ENCODE measurements around the gene ZNF606. TPM values are rescaled to one million over a fixed set of nuclear protein-coding genes. Genes with fewer than 3 reads are reported as not detected.
A peak's percentile ranks its signal among the peaks of the same experiment; 100 is the strongest.

Gene ZNF606
- total and polyA plus RNA-seq, 4 experiments from 2014 or later = 2.7 to 37.3 (median 16.4) TPM

- no peaks in the 10 kb centered on the region for H3K27me3 ChIP-seq (ENCODE audit: insufficient read depth, low read length)
- CTCF ChIA-PET (ENCODE audit: partially characterized antibody) = no interaction called here
- Mint-ChIP-seq H3K4me3 (peak overlapping the region in 1 of 8 donors; percentile 15), H3K9me3 (peaks cover 4 to 56% (median 50%) of the 10 kb centered on the region in 8 donors), H3K36me3 (peaks cover 21 to 35% of the 10 kb centered on the region in 2 donors), H3K27me3 (peaks cover 0 to 4% of the 10 kb centered on the region in 2 donors), H3K27ac (no peak overlapping the region), H3K4me1 (peaks cover 13 to 24% (median 20%) of the 10 kb centered on the region in 4 donors)
- intact Hi-C loops (cut with micrococcal nuclease) = no loop called here
- POLR2A ChIA-PET (ENCODE audit: partially characterized antibody) = interaction anchor here (2.2 kb wide), 1 partner anchor 53 kb away, joined by 12 read pairs; the partner anchor contains the start of gene ZNF606
- no peak overlapping the region for H3K27ac ChIP-seq (ENCODE audit: low read depth, low read length)
- no peak overlapping the region for H3K4me3 ChIP-seq (ENCODE audit: low read length in 2 of 2)
- no peak for DNase-seq
- H3K9me3 ChIP-seq (ENCODE audit: control insufficient read depth in 1 of 2, low read length in 2 of 2) = peaks cover 0 to 13% of the 10 kb centered on the region in 2 donors
- no peaks in the 10 kb centered on the region for H3K36me3 ChIP-seq (ENCODE audit: insufficient read depth, low read length)
- peaks cover 18% of the 10 kb centered on the region for H3K4me1 ChIP-seq (ENCODE audit: insufficient read depth, low read length)
Measured at GRCh38 chr19:57949702-57950101, 52.9 kb downstream of the ZNF606 start.

DNA sequence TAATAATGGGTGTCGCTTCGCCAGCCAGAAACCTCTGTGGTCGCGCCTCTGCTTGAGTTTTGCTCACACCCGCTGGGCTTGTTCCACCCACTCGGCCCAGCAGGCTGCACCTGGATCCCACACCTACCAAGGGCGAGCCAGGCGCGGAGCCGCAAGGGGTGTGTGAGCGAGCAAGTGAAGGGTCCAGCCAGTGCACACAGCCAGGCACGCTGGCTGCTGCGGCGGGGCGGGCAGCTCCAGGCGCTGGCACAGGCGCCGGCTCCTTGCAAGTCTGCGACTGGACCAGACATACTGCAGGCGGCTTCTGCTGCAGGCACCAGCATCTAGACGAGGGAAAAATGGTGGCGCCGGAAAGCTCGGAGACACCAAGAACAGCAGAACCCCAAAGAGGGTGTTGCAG is 53.3 kb downstream of the ZNF606 start:
- Mint-ChIP-seq H3K27me3 (no peaks in the 10 kb centered on the region), H3K4me1 (peaks cover 13 to 24% (median 20%) of the 10 kb centered on the region in 4 donors), H3K36me3 (peaks cover 21 to 35% of the 10 kb centered on the region in 2 donors), H3K4me3 (peak overlapping the region in 1 of 8 donors; percentile 15), H3K27ac (no peak overlapping the region), H3K9me3 (peaks cover 4 to 56% (median 50%) of the 10 kb centered on the region in 8 donors)
- no peak for DNase-seq
- no peak overlapping the region for H3K4me3 ChIP-seq (ENCODE audit: low read length in 2 of 2)
- H3K27ac ChIP-seq (ENCODE audit: low read depth, low read length) = no peak overlapping the region
- H3K4me1 ChIP-seq (ENCODE audit: insufficient read depth, low read length) = peaks cover 18% of the 10 kb centered on the region
- H3K27me3 ChIP-seq (ENCODE audit: insufficient read depth, low read length) = no peaks in the 10 kb centered on the region
- ChIA-PET CTCF (ENCODE audit: partially characterized antibody) (no interaction called here), POLR2A (ENCODE audit: partially characterized antibody) (interaction anchor here (2.2 kb wide), 1 partner anchor 53 kb away, joined by 12 read pairs; the partner anchor contains the start of gene ZNF606)
- intact Hi-C loops (cut with micrococcal nuclease) = no loop called here
- H3K9me3 ChIP-seq (ENCODE audit: control insufficient read depth in 1 of 2, low read length in 2 of 2) = peaks cover 0 to 17% of the 10 kb centered on the region in 2 donors
- H3K36me3 ChIP-seq (ENCODE audit: insufficient read depth, low read length) = no peaks in the 10 kb centered on the region

DNA sequence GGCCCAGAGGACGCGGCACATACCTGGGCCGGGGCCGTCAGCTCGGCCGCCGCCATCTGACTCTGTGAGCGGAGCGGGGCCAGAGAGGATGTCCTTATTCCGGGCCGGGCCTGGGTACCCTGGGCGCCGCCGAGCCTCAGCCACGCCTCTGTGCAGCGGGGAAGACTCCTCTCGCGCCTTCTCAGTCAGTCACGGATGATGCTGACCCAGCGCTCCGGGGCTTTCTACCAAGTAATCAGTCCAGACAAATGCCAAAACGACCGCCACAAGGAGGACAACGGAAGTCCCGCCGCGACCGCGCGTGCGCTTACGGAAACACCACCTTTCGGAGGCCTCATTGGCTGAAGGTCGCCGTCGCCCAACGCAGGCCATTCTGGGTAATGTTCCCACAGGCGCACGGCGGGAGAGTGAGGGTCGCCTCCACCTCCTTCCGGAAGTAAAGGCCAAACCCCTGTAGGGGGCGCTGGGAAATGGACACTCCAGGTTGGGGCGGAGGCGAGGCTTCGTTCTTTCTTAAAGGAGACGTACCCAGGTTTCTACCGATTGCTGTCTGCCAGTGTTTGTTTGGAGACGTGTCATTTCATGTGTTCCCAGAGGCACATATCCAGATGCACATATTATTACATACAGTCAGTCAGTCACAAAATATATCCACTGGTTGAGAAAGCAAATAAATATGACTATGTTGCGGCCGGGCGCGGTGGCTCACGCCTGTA is 55.0 kb downstream of the ZNF606 start, which contains the start of gene ZNF256:
TSS of gene ZNF256 (minus strand) at position 288 of the 716 bp plus-strand sequence. CDS start at position 56, 232 bp downstream.
- H3K27me3 Mint-ChIP-seq = no peaks in the 10 kb centered on the region
- CTCF ChIA-PET (ENCODE audit: partially characterized antibody) = no interaction called here
- peak within 1 kb of the TSS; percentile 69 to 89 for H3K4me3 ChIP-seq (ENCODE audit: low read length in 2 of 2)
- DNase-seq = peak; percentile 79 to 85 (median 82)
- peaks cover 18% of the 10 kb centered on the region for H3K4me1 ChIP-seq (ENCODE audit: insufficient read depth, low read length)
- H3K27ac Mint-ChIP-seq = peak within 1 kb of the TSS; percentile 78 to 98 (median 92)
- H3K27ac ChIP-seq (ENCODE audit: low read depth, low read length) = peak within 1 kb of the TSS; percentile 66
- H3K4me3 Mint-ChIP-seq = peak within 1 kb of the TSS; percentile 90 to 98 (median 95)
- peaks cover 4 to 63% (median 55%) of the 10 kb centered on the region in 8 donors for H3K9me3 Mint-ChIP-seq
- no peaks in the 10 kb centered on the region for H3K27me3 ChIP-seq (ENCODE audit: insufficient read depth, low read length)
- POLR2A ChIA-PET (ENCODE audit: partially characterized antibody) = interaction anchor here (1.0 to 2.2 kb wide), 2 partner anchors 55 kb away, joined by 3 to 12 read pairs; partner anchors contain the start of gene ZNF606
- intact Hi-C loops (cut with micrococcal nuclease) = loop anchor here (1.0 kb wide), 4 partner anchors 31 to 208 kb away; partner anchors contain the start of genes ZNF417, ZNF586 and ZNF606
- peaks cover 15 to 24% (median 20%) of the 10 kb centered on the region in 4 donors for H3K4me1 Mint-ChIP-seq
- peaks cover 38 to 51% of the 10 kb centered on the region in 2 donors for H3K36me3 Mint-ChIP-seq
- H3K36me3 ChIP-seq (ENCODE audit: insufficient read depth, low read length) = peaks cover 10% of the 10 kb centered on the region
- H3K9me3 ChIP-seq (ENCODE audit: control insufficient read depth in 1 of 2, low read length in 2 of 2) = peaks cover 0 to 34% of the 10 kb centered on the region in 2 donors

GRCh38 chr19:57947088-57947418 is 55.6 kb downstream of the ZNF606 start:
- peaks cover 4 to 66% (median 60%) of the 10 kb centered on the region in 8 donors for H3K9me3 Mint-ChIP-seq
- peaks cover 43 to 56% of the 10 kb centered on the region in 2 donors for H3K36me3 Mint-ChIP-seq

GRCh38 chr19:57946316-57946715 is 56.3 kb downstream of the ZNF606 start:
- peaks cover 18% of the 10 kb centered on the region for H3K4me1 ChIP-seq (ENCODE audit: insufficient read depth, low read length)
- peak overlapping the region; percentile 69 to 89 for H3K4me3 ChIP-seq (ENCODE audit: low read length in 2 of 2)
- Mint-ChIP-seq H3K36me3 (peaks cover 51 to 64% of the 10 kb centered on the region in 2 donors), H3K27ac (peak overlapping the region in 6 of 7 donors; percentile 35 to 70 (median 42)), H3K9me3 (peaks cover 6 to 67% (median 63%) of the 10 kb centered on the region in 8 donors), H3K4me1 (peaks cover 15 to 24% (median 20%) of the 10 kb centered on the region in 4 donors), H3K27me3 (no peaks in the 10 kb centered on the region), H3K4me3 (peak overlapping the region; percentile 47 to 98 (median 95))
- peaks cover 6 to 46% of the 10 kb centered on the region in 2 donors for H3K9me3 ChIP-seq (ENCODE audit: control insufficient read depth in 1 of 2, low read length in 2 of 2)
- POLR2A ChIA-PET (ENCODE audit: partially characterized antibody) = no interaction called here
- intact Hi-C loops (cut with micrococcal nuclease) = no loop called here
- no peak for DNase-seq
- H3K27me3 ChIP-seq (ENCODE audit: insufficient read depth, low read length) = no peaks in the 10 kb centered on the region
- CTCF ChIA-PET (ENCODE audit: partially characterized antibody) = no interaction called here
- H3K27ac ChIP-seq (ENCODE audit: low read depth, low read length) = no peak overlapping the region
- H3K36me3 ChIP-seq (ENCODE audit: insufficient read depth, low read length) = peaks cover 23% of the 10 kb centered on the region

More at GRCh38 chr19:57947088-57947418, 55.6 kb downstream of the ZNF606 start:
- intact Hi-C loops (cut with micrococcal nuclease) = loop anchor here (1.0 kb wide), 4 partner anchors 31 to 208 kb away; partner anchors contain the start of genes ZNF417, ZNF586 and ZNF606
- Histone ChIP-seq H3K27ac (ENCODE audit: low read depth, low read length) (peak overlapping the region; percentile 66), H3K4me3 (ENCODE audit: low read length in 2 of 2) (peak overlapping the region; percentile 69 to 89), H3K9me3 (ENCODE audit: control insufficient read depth in 1 of 2, low read length in 2 of 2) (peaks cover 0 to 39% of the 10 kb centered on the region in 2 donors), H3K36me3 (ENCODE audit: insufficient read depth, low read length) (peaks cover 15% of the 10 kb centered on the region), H3K27me3 (ENCODE audit: insufficient read depth, low read length) (no peaks in the 10 kb centered on the region), H3K4me1 (ENCODE audit: insufficient read depth, low read length) (peaks cover 18% of the 10 kb centered on the region)
- ChIA-PET CTCF (ENCODE audit: partially characterized antibody) (no interaction called here), POLR2A (ENCODE audit: partially characterized antibody) (interaction anchor here (1.0 kb wide), 1 partner anchor 55 kb away, joined by 3 read pairs; the partner anchor contains the start of gene ZNF606)
- peak in 1 of 5 donors; percentile 34 for DNase-seq
- Mint-ChIP-seq H3K27me3 (no peaks in the 10 kb centered on the region), H3K27ac (peak overlapping the region in 3 of 7 donors; percentile 62 to 88 (median 63)), H3K4me1 (peaks cover 15 to 24% (median 20%) of the 10 kb centered on the region in 4 donors), H3K4me3 (peak overlapping the region; percentile 47 to 98 (median 95))

- Mint-ChIP-seq H3K4me1 (peaks cover 10 to 13% (median 12%) of the 10 kb centered on the region in 4 donors), H3K4me3 (no peak overlapping the region), H3K27ac (no peak overlapping the region), H3K27me3 (no peaks in the 10 kb centered on the region), H3K36me3 (peaks cover 80 to 84% of the 10 kb centered on the region in 2 donors), H3K9me3 (peaks cover 4 to 98% (median 84%) of the 10 kb centered on the region in 8 donors)
- no peak for DNase-seq
- H3K9me3 ChIP-seq (ENCODE audit: control insufficient read depth in 1 of 2, low read length in 2 of 2) = peaks cover 10 to 60% of the 10 kb centered on the region in 2 donors
- ChIA-PET CTCF (ENCODE audit: partially characterized antibody) (no interaction called here), POLR2A (ENCODE audit: partially characterized antibody) (no interaction called here)
- no peak overlapping the region for H3K4me3 ChIP-seq (ENCODE audit: low read length in 2 of 2)
- H3K36me3 ChIP-seq (ENCODE audit: insufficient read depth, low read length) = peaks cover 28% of the 10 kb centered on the region
- no peaks in the 10 kb centered on the region for H3K27me3 ChIP-seq (ENCODE audit: insufficient read depth, low read length)
- H3K4me1 ChIP-seq (ENCODE audit: insufficient read depth, low read length) = peaks cover 8% of the 10 kb centered on the region
- intact Hi-C loops (cut with micrococcal nuclease) = no loop called here
- H3K27ac ChIP-seq (ENCODE audit: low read depth, low read length) = no peak overlapping the region
Measured at GRCh38 chr19:57941593-57941992, 61.0 kb downstream of the ZNF606 start.

DNA sequence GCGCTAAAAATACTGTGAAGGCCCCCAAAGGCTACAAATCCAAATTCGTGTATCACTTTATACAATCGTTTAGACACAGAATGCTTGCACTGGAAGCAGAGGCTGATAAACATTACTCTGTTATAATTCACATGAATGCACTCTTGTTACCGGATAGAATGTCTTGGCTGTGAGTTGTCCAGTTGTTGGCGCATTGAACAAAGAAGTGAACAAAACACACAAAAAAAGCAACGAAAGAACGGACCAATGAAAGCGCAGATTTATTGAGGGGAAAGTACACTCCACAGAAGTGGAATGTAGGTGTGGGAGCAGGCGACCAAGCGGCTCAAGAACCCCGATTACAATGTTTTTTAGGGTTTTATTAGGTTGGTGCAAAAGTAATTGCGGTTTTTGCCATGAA is 66.9 kb downstream of the ZNF606 start:
- CTCF ChIA-PET (ENCODE audit: partially characterized antibody) = no interaction called here
- POLR2A ChIA-PET (ENCODE audit: partially characterized antibody) = interaction anchor here (0.7 to 1.2 kb wide), 2 partner anchors 19 to 68 kb away, joined by 4 to 5 read pairs; partner anchors contain the start of gene ZNF606
- peak overlapping the region in 1 of 7 donors; percentile 77 for H3K27ac Mint-ChIP-seq
- H3K27me3 Mint-ChIP-seq = no peaks in the 10 kb centered on the region
- H3K4me3 ChIP-seq (ENCODE audit: low read length in 2 of 2) = no peak overlapping the region
- no peaks in the 10 kb centered on the region for H3K27me3 ChIP-seq (ENCODE audit: insufficient read depth, low read length)
- peak overlapping the region in 2 of 8 donors; percentile 34 to 87 for H3K4me3 Mint-ChIP-seq
- no peak for DNase-seq
- H3K27ac ChIP-seq (ENCODE audit: low read depth, low read length) = no peak overlapping the region
- peaks cover under 1 to 39% of the 10 kb centered on the region in 2 donors for H3K9me3 ChIP-seq (ENCODE audit: control insufficient read depth in 1 of 2, low read length in 2 of 2)
- peaks cover 2 to 95% (median 81%) of the 10 kb centered on the region in 8 donors for H3K9me3 Mint-ChIP-seq
- intact Hi-C loops (cut with micrococcal nuclease) = no loop called here
- H3K4me1 Mint-ChIP-seq = peaks cover 0 to 11% (median 4%) of the 10 kb centered on the region in 4 donors
- H3K36me3 ChIP-seq (ENCODE audit: insufficient read depth, low read length) = no peaks in the 10 kb centered on the region
- peaks cover 6% of the 10 kb centered on the region for H3K4me1 ChIP-seq (ENCODE audit: insufficient read depth, low read length)
- H3K36me3 Mint-ChIP-seq = peaks cover 49 to 63% of the 10 kb centered on the region in 2 donors
